ENCODE measurements around the gene INAFM2.

DNA sequence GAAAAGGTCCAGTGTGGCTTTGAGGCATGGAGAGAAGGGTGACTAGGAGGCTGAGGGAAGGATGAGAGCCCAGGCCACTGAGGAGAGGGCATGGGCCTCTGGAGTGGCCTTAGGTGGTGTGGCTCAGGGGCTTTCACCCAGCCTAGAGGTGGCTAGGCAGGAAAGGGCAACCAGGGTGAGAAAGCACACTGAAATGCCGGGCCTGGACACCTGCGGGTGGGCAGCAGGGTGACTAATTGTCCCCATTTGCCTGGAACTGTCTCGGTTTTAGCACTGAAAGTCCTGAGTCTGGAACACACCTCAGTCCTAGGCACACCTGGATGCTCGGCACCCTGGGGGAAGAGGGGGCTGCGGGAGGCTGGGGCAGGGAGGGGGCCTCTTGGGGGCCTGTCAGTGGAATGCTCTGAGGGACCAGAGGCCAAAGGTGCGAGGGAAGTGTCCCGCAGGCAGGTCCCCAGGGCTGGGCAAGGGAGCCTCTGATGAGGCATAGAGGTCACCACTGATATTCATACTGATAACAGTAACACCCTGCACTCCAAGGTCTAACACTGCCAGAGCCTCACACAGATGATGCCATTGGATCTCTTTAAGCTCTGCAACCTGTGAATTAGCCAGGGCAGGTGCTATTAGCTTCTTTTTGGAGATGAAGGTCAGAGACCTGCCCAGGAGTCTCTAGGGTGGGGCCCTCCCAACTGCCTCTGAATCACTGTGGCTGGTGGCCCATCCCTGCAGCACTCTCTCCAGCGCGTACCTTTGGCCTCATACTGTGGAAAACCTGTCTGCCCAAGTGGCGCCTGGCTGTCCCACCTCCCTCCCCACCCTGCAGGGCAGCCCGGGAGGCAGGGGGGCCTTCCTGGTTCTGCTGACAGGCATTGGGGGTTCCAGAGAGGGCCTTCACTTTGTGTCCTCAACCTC, 24.3 kb downstream of the INAFM2 start:
- TF ChIP-seq, protein P1, sequence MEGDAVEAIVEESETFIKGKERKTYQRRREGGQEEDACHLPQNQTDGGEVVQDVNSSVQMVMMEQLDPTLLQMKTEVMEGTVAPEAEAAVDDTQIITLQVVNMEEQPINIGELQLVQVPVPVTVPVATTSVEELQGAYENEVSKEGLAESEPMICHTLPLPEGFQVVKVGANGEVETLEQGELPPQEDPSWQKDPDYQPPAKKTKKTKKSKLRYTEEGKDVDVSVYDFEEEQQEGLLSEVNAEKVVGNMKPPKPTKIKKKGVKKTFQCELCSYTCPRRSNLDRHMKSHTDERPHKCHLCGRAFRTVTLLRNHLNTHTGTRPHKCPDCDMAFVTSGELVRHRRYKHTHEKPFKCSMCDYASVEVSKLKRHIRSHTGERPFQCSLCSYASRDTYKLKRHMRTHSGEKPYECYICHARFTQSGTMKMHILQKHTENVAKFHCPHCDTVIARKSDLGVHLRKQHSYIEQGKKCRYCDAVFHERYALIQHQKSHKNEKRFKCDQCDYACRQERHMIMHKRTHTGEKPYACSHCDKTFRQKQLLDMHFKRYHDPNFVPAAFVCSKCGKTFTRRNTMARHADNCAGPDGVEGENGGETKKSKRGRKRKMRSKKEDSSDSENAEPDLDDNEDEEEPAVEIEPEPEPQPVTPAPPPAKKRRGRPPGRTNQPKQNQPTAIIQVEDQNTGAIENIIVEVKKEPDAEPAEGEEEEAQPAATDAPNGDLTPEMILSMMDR (IDR thresholded peaks at IDR 0.05 in 8 of 11, conservative IDR thresholded peaks at IDR 0.05 in 3 of 11), result no peak
- TF ChIP-seq POLR2AphosphoS5 (IDR thresholded peaks at IDR 0.05), result no peak
- no peak for TF ChIP-seq POLR2A (IDR thresholded peaks at IDR 0.05)
